Mesendoderm (in vitro differentiated cells): ENCODE measurements around the gene BLTP3A.
"Not testable (repeated sequence)": the region's sequence is repeated elsewhere in the genome, so short reads cannot be mapped to it uniquely, and the experiment has no call there.

Experiments
- DNase-seq: peaks from one replicate; pipeline ENCODE4 v3.0.0; 2013
- H2AK5ac ChIP-seq: 2 replicates; pipeline ENCODE4 v1.6.1; 2013; ENCODE audit warnings: low read length, inconsistent platforms
- H2BK120ac ChIP-seq: 2 replicates; pipeline ENCODE4 v1.6.1; 2013; ENCODE audit warnings: low read depth, mild to moderate bottlenecking, low read length, moderate library complexity, mixed read lengths
- H2BK15ac ChIP-seq: replicated peaks from 2 replicates; pipeline ENCODE4 v1.6.1; 2013; ENCODE audit warnings: low read depth, mild to moderate bottlenecking, moderate library complexity
- H2BK5ac ChIP-seq: 2 replicates; pipeline ENCODE4 v1.6.1; 2013; ENCODE audit warnings: low read length, inconsistent platforms
- H3K18ac ChIP-seq: 2 replicates; pipeline ENCODE4 v1.6.1; 2013; ENCODE audit warnings: mild to moderate bottlenecking, low read length, mixed read lengths
- H3K23ac ChIP-seq: one replicate; pipeline ENCODE4 v1.6.1; 2013; ENCODE audit warnings: low read length
- H3K27ac ChIP-seq: 2 replicates; pipeline ENCODE4 v1.5.1; 2013; ENCODE audit warnings: low read depth, mild to moderate bottlenecking, inconsistent platforms, low read length, moderate library complexity
- H3K27me3 ChIP-seq: 2 replicates; pipeline ENCODE4 v1.6.1; 2013; ENCODE audit warnings: low read length, control low read depth, mild to moderate bottlenecking, inconsistent platforms; ENCODE audit not compliant: insufficient read depth, poor library complexity
- H3K36me3 ChIP-seq: 2 replicates; pipeline ENCODE4 v1.6.1; 2013; ENCODE audit warnings: low read length, inconsistent platforms; ENCODE audit not compliant: control insufficient read depth, insufficient read depth
- H3K4ac ChIP-seq: one replicate; pipeline ENCODE4 v1.6.1; 2013; ENCODE audit warnings: low read depth, mild to moderate bottlenecking, low read length, moderate library complexity
- H3K4me1 ChIP-seq: 2 replicates; pipeline ENCODE4 v1.6.1; 2013; ENCODE audit warnings: low read depth, low read length, inconsistent platforms; ENCODE audit not compliant: control insufficient read depth
- H3K4me2 ChIP-seq: 2 replicates; pipeline ENCODE4 v1.6.1; 2013; ENCODE audit warnings: low read length
- H3K4me3 ChIP-seq: 2 replicates; pipeline ENCODE4 v1.5.1; 2013; ENCODE audit warnings: mild to moderate bottlenecking, low read length
- H3K56ac ChIP-seq: one replicate; pipeline ENCODE4 v1.6.1; 2013; ENCODE audit warnings: low read length
- H3K79me1 ChIP-seq: 2 replicates; pipeline ENCODE4 v1.6.1; 2013; ENCODE audit warnings: low read length, inconsistent platforms
- H3K79me2 ChIP-seq: 2 replicates; pipeline ENCODE4 v1.6.1; 2013; ENCODE audit warnings: mild to moderate bottlenecking, low read length; ENCODE audit not compliant: control insufficient read depth, insufficient read depth
- H3K9ac ChIP-seq: 2 replicates; pipeline ENCODE4 v1.6.1; 2013; ENCODE audit warnings: low read length, inconsistent platforms
- H4K5ac ChIP-seq: one replicate; pipeline ENCODE4 v1.6.1; 2013; ENCODE audit warnings: low read length
- H4K8ac ChIP-seq: one replicate; pipeline ENCODE4 v1.6.1; 2013; ENCODE audit warnings: low read depth, mild to moderate bottlenecking, control low read depth, low read length, moderate library complexity
- WGBS: extraction: QIAGEN DNeasy Blood & Tissue Kit; methylation state at CpG from one replicate; pipeline ENCODE4 v1.1.7; 2013; ENCODE audit warnings: low lambda C conversion rate, missing lambda C conversion rate; ENCODE audit not compliant: insufficient coverage; ENCODE audit errors: extremely low coverage; 5-methylcytosine and 5-hydroxymethylcytosine counted together

The BLTP3A gene

DNA sequence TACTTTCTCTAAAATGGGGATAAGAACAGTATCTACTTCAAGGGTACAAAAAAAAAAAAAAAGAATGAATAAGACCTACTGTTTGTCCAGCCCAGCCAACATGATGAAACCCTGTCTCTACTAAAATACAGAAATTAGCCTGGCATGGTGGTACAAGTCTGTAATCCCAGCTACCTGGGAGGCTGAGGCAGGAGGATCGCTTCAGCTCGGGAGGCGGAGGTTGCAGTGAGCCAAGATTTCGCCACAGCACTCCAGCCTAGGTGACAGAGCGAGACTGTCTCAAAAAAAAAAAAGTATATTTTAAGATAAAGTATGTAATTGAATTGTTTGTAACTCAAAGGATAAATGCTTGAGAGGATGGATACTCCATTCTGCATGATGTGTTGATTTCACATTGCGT is 2.0 kb downstream of the BLTP3A start:
- WGBS, result no CpG with 5 or more reads among the region's 6 CpGs
- Histone ChIP-seq H2BK5ac (no peak overlapping the region), H3K4me2 (no peak overlapping the region), H3K23ac (no peak overlapping the region), H4K8ac (no peak overlapping the region), H3K4me3 (no peak overlapping the region), H3K79me2 (peaks cover 9% of the 10 kb centered on the region), H3K36me3 (no peaks in the 10 kb centered on the region), H4K5ac (no peak overlapping the region), H3K56ac (no peak overlapping the region), H3K27ac (no peak overlapping the region), H3K18ac (no peak overlapping the region), H3K4me1 (peaks cover 3% of the 10 kb centered on the region), H3K4ac (no peak overlapping the region), H3K27me3 (no peaks in the 10 kb centered on the region), H3K9ac (no peak overlapping the region), H2AK5ac (no peak overlapping the region), H2BK120ac (no peak overlapping the region), H2BK15ac (no peak overlapping the region), H3K79me1 (peaks cover 8% of the 10 kb centered on the region)
- DNase-seq, result no peak

DNA sequence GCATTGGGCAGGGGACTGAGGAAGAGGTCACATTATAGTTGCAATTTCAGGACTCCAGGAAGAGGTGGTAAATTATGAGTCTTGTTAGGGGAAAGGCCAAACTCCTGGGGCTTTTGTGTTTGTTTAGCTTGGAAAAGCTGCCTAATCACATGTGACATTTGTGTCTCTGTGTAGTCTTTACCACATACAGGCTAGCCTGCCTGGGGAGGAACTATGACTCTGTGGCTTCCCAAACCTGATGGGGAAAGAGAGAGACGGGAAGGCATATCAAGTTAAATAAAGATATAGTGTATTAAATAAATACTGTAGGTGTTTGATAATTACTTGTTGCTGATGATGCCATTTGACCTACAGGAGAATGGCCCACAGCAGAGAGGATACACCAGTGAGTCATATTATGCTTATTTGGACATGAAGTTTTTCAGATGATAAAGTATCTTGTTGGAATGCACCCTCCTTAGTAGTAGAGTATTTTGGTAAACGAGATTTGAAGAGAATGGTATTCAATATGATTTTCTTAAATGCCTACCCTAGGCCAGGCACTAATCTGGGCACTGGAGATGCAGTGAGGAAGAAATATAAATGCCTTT is 4.0 kb downstream of the BLTP3A start:
- WGBS, result no CpG with 5 or more reads among the region's 2 CpGs
- no peak overlapping the region for H3K18ac ChIP-seq

DNA sequence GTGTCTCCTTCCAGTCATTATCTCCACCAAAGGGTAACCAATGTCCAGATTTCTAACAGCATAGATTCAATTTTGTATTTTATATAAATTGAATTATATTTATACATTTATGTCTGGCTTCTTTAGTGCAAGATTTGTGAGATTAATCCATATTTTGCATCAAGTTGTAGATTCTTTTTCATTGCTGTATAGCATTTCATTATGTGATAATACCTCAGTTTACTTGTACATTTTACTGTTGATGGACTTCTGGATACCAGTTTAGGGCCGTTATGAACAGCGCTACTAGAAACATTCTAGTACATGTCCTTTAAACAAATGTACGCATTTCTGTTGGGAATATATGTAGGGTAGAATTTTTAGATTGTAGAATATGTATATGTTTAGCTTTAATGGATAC is 6.2 kb downstream of the BLTP3A start:
- H3K79me1 ChIP-seq, result peaks cover 6% of the 10 kb centered on the region
- H4K5ac ChIP-seq, result no peak overlapping the region
- H3K23ac ChIP-seq, result no peak overlapping the region
- DNase-seq, result no peak
- no peaks in the 10 kb centered on the region for H3K27me3 ChIP-seq
- no peak overlapping the region for H3K27ac ChIP-seq
- H3K56ac ChIP-seq, result no peak overlapping the region
- peaks cover 10% of the 10 kb centered on the region for H3K79me2 ChIP-seq
- H2BK120ac ChIP-seq, result no peak overlapping the region
- no peak overlapping the region for H2AK5ac ChIP-seq
- 100% methylated on average over 1 of the region's 3 CpGs for WGBS
- no peak overlapping the region for H2BK15ac ChIP-seq
- no peaks in the 10 kb centered on the region for H3K36me3 ChIP-seq
- H2BK5ac ChIP-seq, result no peak overlapping the region
- H3K4me2 ChIP-seq, result no peak overlapping the region
- H3K9ac ChIP-seq, result no peak overlapping the region
- no peak overlapping the region for H4K8ac ChIP-seq
- peaks cover 3% of the 10 kb centered on the region for H3K4me1 ChIP-seq
- no peak overlapping the region for H3K18ac ChIP-seq
- H3K4me3 ChIP-seq, result no peak overlapping the region
- H3K4ac ChIP-seq, result no peak overlapping the region

More for the DNA sequence above, 4.0 kb downstream of the BLTP3A start:
- H3K9ac ChIP-seq, result no peak overlapping the region
- H3K79me1 ChIP-seq, result peaks cover 8% of the 10 kb centered on the region
- no peaks in the 10 kb centered on the region for H3K27me3 ChIP-seq
- no peak overlapping the region for H3K4me2 ChIP-seq
- H4K5ac ChIP-seq, result no peak overlapping the region
- no peak overlapping the region for H4K8ac ChIP-seq
- no peak overlapping the region for H2BK15ac ChIP-seq
- no peak overlapping the region for H2BK120ac ChIP-seq
- no peak for DNase-seq
- H3K36me3 ChIP-seq, result no peaks in the 10 kb centered on the region
- no peak overlapping the region for H3K23ac ChIP-seq
- no peak overlapping the region for H2BK5ac ChIP-seq
- H3K4me3 ChIP-seq, result no peak overlapping the region
- peaks cover 11% of the 10 kb centered on the region for H3K79me2 ChIP-seq
- H3K4me1 ChIP-seq, result peaks cover 3% of the 10 kb centered on the region
- H2AK5ac ChIP-seq, result no peak overlapping the region
- no peak overlapping the region for H3K4ac ChIP-seq
- H3K27ac ChIP-seq, result no peak overlapping the region
- no peak overlapping the region for H3K56ac ChIP-seq

DNA sequence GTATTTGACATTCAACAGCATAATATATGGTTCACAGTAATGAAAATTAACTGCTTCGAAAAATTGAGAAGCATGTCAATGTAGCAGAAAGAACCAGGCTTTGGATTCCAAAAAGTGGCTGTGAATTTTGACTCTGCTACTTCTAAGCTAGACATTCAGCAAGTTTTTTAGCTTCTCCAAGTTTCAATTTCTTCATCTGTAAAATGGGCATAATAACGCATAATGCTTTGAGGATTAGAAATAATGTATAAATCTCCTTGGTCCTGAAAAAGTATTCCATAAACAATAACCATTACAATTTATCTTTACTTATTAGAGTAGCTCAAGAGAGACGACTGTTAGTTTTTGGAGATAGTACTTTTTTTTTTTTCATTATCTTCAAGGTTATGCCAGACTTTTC is 7.7 kb downstream of the BLTP3A start:
- Histone ChIP-seq H3K9ac (no peak overlapping the region), H2BK15ac (no peak overlapping the region), H3K56ac (no peak overlapping the region), H2AK5ac (no peak overlapping the region), H3K27ac (no peak overlapping the region), H3K79me1 (peaks cover 7% of the 10 kb centered on the region), H3K4me2 (no peak overlapping the region), H3K79me2 (peaks cover 8% of the 10 kb centered on the region), H2BK120ac (no peak overlapping the region), H3K4ac (no peak overlapping the region), H3K4me1 (no peaks in the 10 kb centered on the region), H4K8ac (no peak overlapping the region), H4K5ac (no peak overlapping the region), H3K23ac (no peak overlapping the region), H3K18ac (no peak overlapping the region), H3K4me3 (no peak overlapping the region), H2BK5ac (no peak overlapping the region), H3K36me3 (no peaks in the 10 kb centered on the region), H3K27me3 (no peaks in the 10 kb centered on the region)
- no peak for DNase-seq
- WGBS, result no CpG with 5 or more reads among the region's 3 CpGs

DNA sequence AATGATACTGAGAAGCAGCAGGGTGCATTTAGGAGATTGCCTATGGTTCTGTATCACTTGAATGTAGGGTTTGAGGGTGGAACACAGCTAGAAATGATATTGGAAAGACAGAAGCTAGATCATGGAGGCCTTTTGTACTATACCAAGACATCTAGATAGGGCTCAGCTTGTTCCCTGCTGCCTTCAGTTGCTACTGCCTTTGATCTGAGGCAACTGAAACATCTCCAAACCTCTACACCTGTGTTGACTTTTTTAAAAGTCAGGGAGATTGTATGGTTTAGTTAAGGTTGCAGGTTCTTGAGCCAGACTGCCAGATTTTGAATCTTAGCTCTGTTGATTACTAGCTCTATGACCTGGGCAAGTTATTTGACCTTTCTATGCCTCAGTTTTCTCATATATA is 12.7 kb downstream of the BLTP3A start:
- Histone ChIP-seq H3K4me3 (no peak overlapping the region), H2AK5ac (no peak overlapping the region), H4K8ac (no peak overlapping the region), H3K36me3 (no peaks in the 10 kb centered on the region), H3K4me2 (no peak overlapping the region), H2BK15ac (no peak overlapping the region), H3K9ac (no peak overlapping the region), H2BK5ac (no peak overlapping the region), H3K4me1 (no peaks in the 10 kb centered on the region), H3K4ac (no peak overlapping the region), H3K79me1 (peaks cover 9% of the 10 kb centered on the region), H3K27ac (no peak overlapping the region), H3K56ac (no peak overlapping the region), H3K27me3 (no peaks in the 10 kb centered on the region), H2BK120ac (no peak overlapping the region), H3K18ac (no peak overlapping the region), H4K5ac (no peak overlapping the region), H3K79me2 (peaks cover 7% of the 10 kb centered on the region), H3K23ac (no peak overlapping the region)
- no peak for DNase-seq

DNA sequence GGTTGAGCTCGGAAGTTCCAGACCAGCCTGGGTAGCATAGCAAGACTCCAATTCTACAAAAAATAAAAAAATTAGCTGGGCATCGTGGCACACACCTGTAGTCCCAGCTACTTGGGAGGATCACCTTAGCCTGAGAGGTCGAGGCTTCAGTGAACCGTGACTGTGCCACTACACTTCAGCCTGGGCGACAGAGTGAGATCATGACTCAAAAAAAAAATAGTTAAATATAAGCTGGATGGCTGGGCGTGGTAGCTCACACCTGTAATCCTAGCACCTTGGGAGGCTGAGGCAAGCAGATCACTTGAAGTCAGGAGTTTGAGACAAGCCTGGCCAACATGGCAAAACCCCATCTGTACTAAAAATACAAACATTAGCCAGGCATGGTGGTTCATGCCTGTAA is 13.2 kb downstream of the BLTP3A start:
- H4K8ac ChIP-seq, H3K4ac ChIP-seq, H4K5ac ChIP-seq, H2BK5ac ChIP-seq, H2AK5ac ChIP-seq, H3K18ac ChIP-seq, H3K27me3 ChIP-seq, H3K9ac ChIP-seq, H2BK15ac ChIP-seq, H3K4me1 ChIP-seq, H3K56ac ChIP-seq, H3K4me3 ChIP-seq, H3K79me2 ChIP-seq, H3K36me3 ChIP-seq, DNase-seq, H3K4me2 ChIP-seq, H2BK120ac ChIP-seq, H3K23ac ChIP-seq, H3K27ac ChIP-seq: not testable (repeated sequence)
- H3K79me1 ChIP-seq, result peaks cover 10% of the 10 kb centered on the region
- WGBS, result no CpG with 5 or more reads among the region's 6 CpGs
